Central memory CD8-positive, alpha-beta T cell (primary cell): ENCODE results near the gene TAF5L.
"Not testable (repeated sequence)": the region's sequence is repeated elsewhere in the genome, so short reads cannot be mapped to it uniquely, and the experiment has no call there.

Experiments used
- ATAC-seq: fragments of 150-1000 bp; cut with Tn5 transposase; replicated peaks from 2 replicates; pipeline ENCODE4 v1.10.0; 2022; ENCODE audit warnings: mild to moderate bottlenecking, moderate FRiP score, moderate number of reproducible peaks; ENCODE audit not compliant: poor library complexity, severe bottlenecking; ENCODE audit errors: extremely low read depth
- DNase-seq, 2 donors: peaks; one replicate each; pipeline ENCODE4 v3.0.0; 2021; ENCODE audit warnings: low spot score in 2 of 2
- H3K27ac Mint-ChIP-seq: one replicate; pipeline ENCODE4 v1.8.0; 2022; ENCODE audit warnings: low read depth, mild to moderate bottlenecking, moderate library complexity, mixed read lengths
- H3K27me3 Mint-ChIP-seq: one replicate; pipeline ENCODE4 v1.8.0; 2022; ENCODE audit warnings: mixed read lengths
- H3K36me3 Mint-ChIP-seq: one replicate; pipeline ENCODE4 v1.8.0; 2022; ENCODE audit warnings: mild to moderate bottlenecking, moderate library complexity, mixed read lengths; ENCODE audit not compliant: insufficient read depth
- H3K4me1 Mint-ChIP-seq: one replicate; pipeline ENCODE4 v1.8.0; 2022; ENCODE audit warnings: mixed read lengths
- H3K4me3 Mint-ChIP-seq: one replicate; pipeline ENCODE4 v1.8.0; 2022; ENCODE audit warnings: mild to moderate bottlenecking, moderate library complexity, mixed read lengths
- H3K9me3 Mint-ChIP-seq: one replicate; pipeline ENCODE4 v1.8.0; 2022; ENCODE audit warnings: mixed read lengths

The TAF5L gene

GRCh38 chr1:229636042-229636441 is 10.1 kb upstream of the TAF5L start:
- Mint-ChIP-seq H3K9me3 (no peaks in the 10 kb centered on the region), H3K36me3 (peaks cover 18% of the 10 kb centered on the region), H3K4me3 (no peak overlapping the region), H3K4me1 (peaks cover 6% of the 10 kb centered on the region), H3K27me3 (no peaks in the 10 kb centered on the region), H3K27ac (no peak overlapping the region)
- ATAC-seq (no peak), DNase-seq (no peak)

- Mint-ChIP-seq H3K9me3 (no peaks in the 10 kb centered on the region), H3K27ac (no peak overlapping the region), H3K4me1 (peaks cover 14% of the 10 kb centered on the region), H3K27me3 (no peaks in the 10 kb centered on the region), H3K4me3 (no peak overlapping the region), H3K36me3 (peaks cover 13% of the 10 kb centered on the region)
- ATAC-seq (no peak), DNase-seq (no peak)
Measured at GRCh38 chr1:229631966-229632365, 6.0 kb upstream of the TAF5L start.

- DNase-seq (no peak), ATAC-seq (no peak)
- peaks cover 21% of the 10 kb centered on the region for H3K4me1 Mint-ChIP-seq
- H3K36me3 Mint-ChIP-seq = peaks cover 15% of the 10 kb centered on the region
- no peaks in the 10 kb centered on the region for H3K9me3 Mint-ChIP-seq
- no peak overlapping the region for H3K4me3 Mint-ChIP-seq
- no peaks in the 10 kb centered on the region for H3K27me3 Mint-ChIP-seq
- no peak overlapping the region for H3K27ac Mint-ChIP-seq
Measured at GRCh38 chr1:229631148-229631547, 5.2 kb upstream of the TAF5L start.

- DNase-seq (no peak), ATAC-seq (no peak)
- Mint-ChIP-seq H3K9me3 (no peaks in the 10 kb centered on the region), H3K27me3 (no peaks in the 10 kb centered on the region), H3K27ac (no peak overlapping the region), H3K36me3 (peaks cover 14% of the 10 kb centered on the region), H3K4me3 (no peak overlapping the region), H3K4me1 (peaks cover 32% of the 10 kb centered on the region)
Measured at GRCh38 chr1:229629261-229629660, 3.3 kb upstream of the TAF5L start.

GRCh38 chr1:229627003-229627402 is 1.1 kb upstream of the TAF5L start:
- peaks cover 45% of the 10 kb centered on the region for H3K4me1 Mint-ChIP-seq

GRCh38 chr1:229625071-229625914 is 629 bp downstream of the TAF5L start:
- Mint-ChIP-seq H3K36me3 (peaks cover 12% of the 10 kb centered on the region), H3K4me1 (peaks cover 54% of the 10 kb centered on the region), H3K9me3 (no peaks in the 10 kb centered on the region), H3K4me3 (peak overlapping the region; percentile 99), H3K27me3 (no peaks in the 10 kb centered on the region), H3K27ac (peak overlapping the region; percentile 84)
- DNase-seq (no peak), ATAC-seq (peak; percentile 22)

More at GRCh38 chr1:229627003-229627402, 1.1 kb upstream of the TAF5L start:
- H3K9me3 Mint-ChIP-seq = no peaks in the 10 kb centered on the region
- H3K27ac Mint-ChIP-seq = peak overlapping the region; percentile 96
- H3K4me3 Mint-ChIP-seq = peak overlapping the region; percentile 99
- peaks cover 12% of the 10 kb centered on the region for H3K36me3 Mint-ChIP-seq
- no peaks in the 10 kb centered on the region for H3K27me3 Mint-ChIP-seq
- DNase-seq = no peak
- no peak for ATAC-seq

- H3K4me1 Mint-ChIP-seq = peaks cover 61% of the 10 kb centered on the region
- DNase-seq = no peak
- ATAC-seq = no peak
- peak overlapping the region; percentile 84 for H3K27ac Mint-ChIP-seq
- peak overlapping the region; percentile 99 for H3K4me3 Mint-ChIP-seq
- H3K27me3 Mint-ChIP-seq = no peaks in the 10 kb centered on the region
- H3K36me3 Mint-ChIP-seq = peaks cover 12% of the 10 kb centered on the region
- no peaks in the 10 kb centered on the region for H3K9me3 Mint-ChIP-seq
Measured at GRCh38 chr1:229624521-229625070, 1.3 kb downstream of the TAF5L start.

- H3K4me3 Mint-ChIP-seq = peak overlapping the region; percentile 99
- H3K9me3 Mint-ChIP-seq = no peaks in the 10 kb centered on the region
- no peaks in the 10 kb centered on the region for H3K27me3 Mint-ChIP-seq
- ATAC-seq = no peak
- H3K36me3 Mint-ChIP-seq = peaks cover 10% of the 10 kb centered on the region
- DNase-seq = no peak
- peak overlapping the region; percentile 25 for H3K27ac Mint-ChIP-seq
- H3K4me1 Mint-ChIP-seq = peaks cover 65% of the 10 kb centered on the region
Measured at GRCh38 chr1:229623838-229624237, 2.1 kb downstream of the TAF5L start.

- Mint-ChIP-seq H3K4me3 (no peak overlapping the region), H3K27ac (peak overlapping the region; percentile 25)
Measured at GRCh38 chr1:229623225-229623624, 2.7 kb downstream of the TAF5L start.

GRCh38 chr1:229622641-229623120 is 3.2 kb downstream of the TAF5L start:
- ATAC-seq, H3K27me3 Mint-ChIP-seq, H3K36me3 Mint-ChIP-seq, H3K9me3 Mint-ChIP-seq, H3K4me3 Mint-ChIP-seq, DNase-seq, H3K27ac Mint-ChIP-seq: not testable (repeated sequence)
- H3K4me1 Mint-ChIP-seq = peaks cover 62% of the 10 kb centered on the region

More at GRCh38 chr1:229623225-229623624, 2.7 kb downstream of the TAF5L start:
- DNase-seq = no peak
- peaks cover 9% of the 10 kb centered on the region for H3K36me3 Mint-ChIP-seq
- ATAC-seq = no peak
- H3K27me3 Mint-ChIP-seq = no peaks in the 10 kb centered on the region
- peaks cover 59% of the 10 kb centered on the region for H3K4me1 Mint-ChIP-seq
- H3K9me3 Mint-ChIP-seq = no peaks in the 10 kb centered on the region

- Mint-ChIP-seq H3K4me1 (peaks cover 63% of the 10 kb centered on the region), H3K27me3 (no peaks in the 10 kb centered on the region), H3K9me3 (no peaks in the 10 kb centered on the region), H3K27ac (no peak overlapping the region), H3K36me3 (peaks cover 10% of the 10 kb centered on the region), H3K4me3 (no peak overlapping the region)
- no peak for DNase-seq
- no peak for ATAC-seq
Measured at GRCh38 chr1:229621663-229622062, 4.3 kb downstream of the TAF5L start.

GRCh38 chr1:229620876-229621275 is 5.0 kb downstream of the TAF5L start:
- no peak for DNase-seq
- H3K4me1 Mint-ChIP-seq = peaks cover 58% of the 10 kb centered on the region
- no peaks in the 10 kb centered on the region for H3K9me3 Mint-ChIP-seq
- ATAC-seq = no peak
- peaks cover 7% of the 10 kb centered on the region for H3K36me3 Mint-ChIP-seq
- H3K27ac Mint-ChIP-seq = no peak overlapping the region
- H3K4me3 Mint-ChIP-seq = no peak overlapping the region
- H3K27me3 Mint-ChIP-seq = no peaks in the 10 kb centered on the region

GRCh38 chr1:229619614-229620013 is 6.3 kb downstream of the TAF5L start:
- ATAC-seq = no peak

More at GRCh38 chr1:229619614-229620013, 6.3 kb downstream of the TAF5L start:
- H3K27me3 Mint-ChIP-seq = no peaks in the 10 kb centered on the region
- peak overlapping the region; percentile 45 for H3K27ac Mint-ChIP-seq
- H3K4me3 Mint-ChIP-seq = no peak overlapping the region
- DNase-seq = no peak
- no peaks in the 10 kb centered on the region for H3K9me3 Mint-ChIP-seq
- H3K36me3 Mint-ChIP-seq = peaks cover 2% of the 10 kb centered on the region
- peaks cover 53% of the 10 kb centered on the region for H3K4me1 Mint-ChIP-seq
